ENCODE data around the gene SETBP1.

Gene SETBP1

GRCh38 chr18:44911773-44912172 is 231.1 kb downstream of the SETBP1 start:
- Histone ChIP-seq H3K4me3 (ENCODE audit: low read length) (no peak overlapping the region), H3K27me3 (ENCODE audit: control insufficient read depth, insufficient read depth, low read length) (peaks cover 15% of the 10 kb centered on the region), H3K4me1 (ENCODE audit: control insufficient read depth, insufficient read depth, low read length) (no peaks in the 10 kb centered on the region), H3K9me3 (replicated peaks; ENCODE audit: low read length) (no peaks in the 10 kb centered on the region), H3K36me3 (ENCODE audit: insufficient read depth, low read length) (no peaks in the 10 kb centered on the region), H3K9ac (ENCODE audit: low read depth, low read length) (no peak overlapping the region), H3K4me2 (ENCODE audit: low read length) (no peak overlapping the region)

DNA sequence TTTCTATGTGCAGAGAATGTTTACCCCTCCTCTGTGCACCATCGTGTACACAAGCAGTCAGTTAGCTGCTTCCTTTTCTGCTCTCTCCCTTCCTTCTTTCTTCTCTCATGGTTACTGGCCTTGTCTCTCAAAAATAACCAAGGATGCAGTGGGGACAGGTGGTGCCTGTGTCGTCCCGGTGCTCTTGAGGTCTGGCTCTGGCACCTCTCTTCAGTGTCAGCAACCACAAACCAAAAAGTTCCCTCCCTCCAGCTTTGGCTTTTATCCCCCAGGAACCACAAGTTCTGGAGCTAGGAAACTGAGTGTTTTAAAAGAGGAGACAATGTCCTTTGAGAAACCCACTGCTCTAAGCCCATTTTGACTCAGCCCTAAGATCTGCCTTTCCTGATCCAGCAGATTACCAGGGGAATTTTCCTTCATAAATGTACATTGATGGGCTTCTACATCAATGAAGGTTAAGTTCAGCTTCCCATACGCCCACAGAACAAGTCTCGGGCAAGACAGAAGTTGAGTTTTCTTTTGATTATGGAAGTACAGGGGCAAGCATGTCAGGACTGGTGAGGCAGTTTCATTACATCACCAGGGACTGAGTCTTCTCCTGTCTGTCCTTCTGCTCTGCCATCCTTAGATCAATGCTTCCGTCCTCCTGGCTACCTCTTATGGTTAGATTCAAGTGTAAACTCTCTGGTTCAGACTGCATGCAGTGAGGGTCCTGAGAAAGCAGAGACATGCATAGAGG is 232.2 kb downstream of the SETBP1 start:
- Histone ChIP-seq H3K4me1 (ENCODE audit: control insufficient read depth, insufficient read depth, low read length) (peaks cover 4% of the 10 kb centered on the region), H3K27me3 (ENCODE audit: control insufficient read depth, insufficient read depth, low read length) (peaks cover 15% of the 10 kb centered on the region), H3K4me3 (ENCODE audit: low read length) (no peak overlapping the region), H3K4me2 (ENCODE audit: low read length) (no peak overlapping the region), H3K9me3 (replicated peaks; ENCODE audit: low read length) (no peaks in the 10 kb centered on the region), H3K9ac (ENCODE audit: low read depth, low read length) (no peak overlapping the region), H3K36me3 (ENCODE audit: insufficient read depth, low read length) (no peaks in the 10 kb centered on the region)

- no peaks in the 10 kb centered on the region for H3K36me3 ChIP-seq (ENCODE audit: insufficient read depth, low read length)
- peaks cover 15% of the 10 kb centered on the region for H3K27me3 ChIP-seq (ENCODE audit: control insufficient read depth, insufficient read depth, low read length)
- no peak overlapping the region for H3K9ac ChIP-seq (ENCODE audit: low read depth, low read length)
- H3K4me3 ChIP-seq (ENCODE audit: low read length) = no peak overlapping the region
- no peak overlapping the region for H3K4me2 ChIP-seq (ENCODE audit: low read length)
- H3K4me1 ChIP-seq (ENCODE audit: control insufficient read depth, insufficient read depth, low read length) = peaks cover 4% of the 10 kb centered on the region
- H3K9me3 ChIP-seq (replicated peaks; ENCODE audit: low read length) = no peaks in the 10 kb centered on the region
Observed at GRCh38 chr18:44914028-44914427, 233.3 kb downstream of the SETBP1 start.

DNA sequence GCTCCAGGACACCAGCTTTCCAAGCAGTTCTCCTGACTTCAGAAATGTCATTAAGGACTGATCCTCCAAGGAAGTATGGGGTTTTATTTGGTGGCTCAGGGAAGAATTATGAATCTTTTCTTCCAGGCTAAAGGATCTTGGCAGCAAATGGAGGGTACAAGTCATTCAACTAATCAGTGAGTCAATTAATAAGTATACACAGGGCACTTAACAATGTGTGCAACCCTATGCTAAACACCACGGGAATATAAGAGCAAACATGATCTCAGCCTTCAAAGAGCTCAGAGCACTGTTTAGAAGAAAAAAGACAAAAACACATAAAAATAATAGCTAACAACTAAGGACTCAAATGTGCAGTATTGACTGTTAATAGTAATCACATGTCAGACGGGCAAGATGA is 234.5 kb downstream of the SETBP1 start:
- Histone ChIP-seq H3K27me3 (ENCODE audit: control insufficient read depth, insufficient read depth, low read length) (peaks cover 15% of the 10 kb centered on the region), H3K9me3 (replicated peaks; ENCODE audit: low read length) (no peaks in the 10 kb centered on the region), H3K9ac (ENCODE audit: low read depth, low read length) (no peak overlapping the region), H3K36me3 (ENCODE audit: insufficient read depth, low read length) (no peaks in the 10 kb centered on the region), H3K4me3 (ENCODE audit: low read length) (no peak overlapping the region), H3K4me2 (ENCODE audit: low read length) (no peak overlapping the region), H3K4me1 (ENCODE audit: control insufficient read depth, insufficient read depth, low read length) (peaks cover 4% of the 10 kb centered on the region)

DNA sequence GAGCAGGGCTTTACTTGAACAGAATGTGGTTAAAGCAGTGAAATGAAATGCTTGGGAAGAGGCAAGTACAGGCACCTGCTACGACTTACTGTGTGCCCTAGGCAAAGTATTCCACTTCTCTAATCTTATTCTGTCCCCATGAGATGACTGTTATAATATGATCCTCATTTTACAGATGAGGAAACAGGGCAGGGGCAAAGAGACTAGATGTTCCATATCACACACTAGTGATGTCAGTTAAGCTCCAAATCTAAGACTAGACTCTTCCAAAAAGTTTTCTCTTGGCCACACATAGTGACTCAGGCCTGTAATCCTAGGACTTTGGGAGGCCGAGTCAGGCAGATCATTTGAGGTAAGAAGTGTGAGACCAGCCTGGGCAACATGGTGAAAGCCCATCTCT is 235.0 kb downstream of the SETBP1 start:
- Histone ChIP-seq H3K4me3 (ENCODE audit: low read length) (no peak overlapping the region), H3K36me3 (ENCODE audit: insufficient read depth, low read length) (no peaks in the 10 kb centered on the region), H3K4me1 (ENCODE audit: control insufficient read depth, insufficient read depth, low read length) (peaks cover 4% of the 10 kb centered on the region), H3K9me3 (replicated peaks; ENCODE audit: low read length) (no peaks in the 10 kb centered on the region), H3K27me3 (ENCODE audit: control insufficient read depth, insufficient read depth, low read length) (peaks cover 15% of the 10 kb centered on the region), H3K4me2 (ENCODE audit: low read length) (no peak overlapping the region), H3K9ac (ENCODE audit: low read depth, low read length) (no peak overlapping the region)

- Histone ChIP-seq H3K4me1 (ENCODE audit: control insufficient read depth, insufficient read depth, low read length) (peaks cover 4% of the 10 kb centered on the region), H3K4me3 (ENCODE audit: low read length) (no peak overlapping the region), H3K27me3 (ENCODE audit: control insufficient read depth, insufficient read depth, low read length) (peaks cover 14% of the 10 kb centered on the region), H3K36me3 (ENCODE audit: insufficient read depth, low read length) (no peaks in the 10 kb centered on the region), H3K4me2 (ENCODE audit: low read length) (no peak overlapping the region), H3K9ac (ENCODE audit: low read depth, low read length) (no peak overlapping the region), H3K9me3 (replicated peaks; ENCODE audit: low read length) (no peaks in the 10 kb centered on the region)
Observed at GRCh38 chr18:44916429-44917207, 235.9 kb downstream of the SETBP1 start.

- no peak overlapping the region for H3K4me3 ChIP-seq (ENCODE audit: low read length)
- peaks cover 4% of the 10 kb centered on the region for H3K4me1 ChIP-seq (ENCODE audit: control insufficient read depth, insufficient read depth, low read length)
- H3K9me3 ChIP-seq (replicated peaks; ENCODE audit: low read length) = no peaks in the 10 kb centered on the region
- no peaks in the 10 kb centered on the region for H3K36me3 ChIP-seq (ENCODE audit: insufficient read depth, low read length)
- no peak overlapping the region for H3K9ac ChIP-seq (ENCODE audit: low read depth, low read length)
- peaks cover 10% of the 10 kb centered on the region for H3K27me3 ChIP-seq (ENCODE audit: control insufficient read depth, insufficient read depth, low read length)
- H3K4me2 ChIP-seq (ENCODE audit: low read length) = no peak overlapping the region
Observed at GRCh38 chr18:44917216-44918141, 236.8 kb downstream of the SETBP1 start.

- no peaks in the 10 kb centered on the region for H3K9me3 ChIP-seq (replicated peaks; ENCODE audit: low read length)
- H3K36me3 ChIP-seq (ENCODE audit: insufficient read depth, low read length) = no peaks in the 10 kb centered on the region
- no peak overlapping the region for H3K9ac ChIP-seq (ENCODE audit: low read depth, low read length)
- no peak overlapping the region for H3K4me3 ChIP-seq (ENCODE audit: low read length)
- H3K27me3 ChIP-seq (ENCODE audit: control insufficient read depth, insufficient read depth, low read length) = peaks cover 4% of the 10 kb centered on the region
- H3K4me2 ChIP-seq (ENCODE audit: low read length) = no peak overlapping the region
- H3K4me1 ChIP-seq (ENCODE audit: control insufficient read depth, insufficient read depth, low read length) = peaks cover 4% of the 10 kb centered on the region
Observed at GRCh38 chr18:44918142-44918476, 237.4 kb downstream of the SETBP1 start.

- Histone ChIP-seq H3K4me1 (ENCODE audit: control insufficient read depth, insufficient read depth, low read length) (peaks cover 4% of the 10 kb centered on the region), H3K4me3 (ENCODE audit: low read length) (no peak overlapping the region), H3K9me3 (replicated peaks; ENCODE audit: low read length) (no peaks in the 10 kb centered on the region), H3K4me2 (ENCODE audit: low read length) (no peak overlapping the region), H3K36me3 (ENCODE audit: insufficient read depth, low read length) (no peaks in the 10 kb centered on the region), H3K9ac (ENCODE audit: low read depth, low read length) (no peak overlapping the region), H3K27me3 (ENCODE audit: control insufficient read depth, insufficient read depth, low read length) (no peaks in the 10 kb centered on the region)
Observed at GRCh38 chr18:44920441-44920840, 239.8 kb downstream of the SETBP1 start.

DNA sequence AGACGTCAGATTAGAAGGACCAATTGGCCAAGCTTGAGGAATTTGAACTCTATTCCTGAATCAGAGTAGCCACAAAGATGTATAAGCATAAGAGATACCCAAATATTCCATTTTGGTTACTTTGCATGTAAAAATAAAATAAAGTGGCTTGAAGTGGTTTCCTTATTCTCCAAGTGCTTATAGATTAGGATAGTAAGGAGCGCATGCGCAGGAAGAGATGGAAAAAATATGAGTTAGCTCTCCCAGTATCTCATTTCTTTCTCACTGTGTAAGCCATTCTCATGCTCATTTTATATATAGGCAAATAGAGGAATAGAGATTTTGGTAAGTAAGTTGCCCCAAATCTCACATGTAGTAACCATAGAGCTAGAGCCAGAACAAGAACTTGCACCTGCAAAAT is 241.3 kb downstream of the SETBP1 start:
- no peak overlapping the region for H3K4me3 ChIP-seq (ENCODE audit: low read length)
- peaks cover 4% of the 10 kb centered on the region for H3K4me1 ChIP-seq (ENCODE audit: control insufficient read depth, insufficient read depth, low read length)
- H3K4me2 ChIP-seq (ENCODE audit: low read length) = no peak overlapping the region
- H3K9me3 ChIP-seq (replicated peaks; ENCODE audit: low read length) = no peaks in the 10 kb centered on the region
- no peaks in the 10 kb centered on the region for H3K27me3 ChIP-seq (ENCODE audit: control insufficient read depth, insufficient read depth, low read length)
- H3K36me3 ChIP-seq (ENCODE audit: insufficient read depth, low read length) = no peaks in the 10 kb centered on the region
- H3K9ac ChIP-seq (ENCODE audit: low read depth, low read length) = no peak overlapping the region

DNA sequence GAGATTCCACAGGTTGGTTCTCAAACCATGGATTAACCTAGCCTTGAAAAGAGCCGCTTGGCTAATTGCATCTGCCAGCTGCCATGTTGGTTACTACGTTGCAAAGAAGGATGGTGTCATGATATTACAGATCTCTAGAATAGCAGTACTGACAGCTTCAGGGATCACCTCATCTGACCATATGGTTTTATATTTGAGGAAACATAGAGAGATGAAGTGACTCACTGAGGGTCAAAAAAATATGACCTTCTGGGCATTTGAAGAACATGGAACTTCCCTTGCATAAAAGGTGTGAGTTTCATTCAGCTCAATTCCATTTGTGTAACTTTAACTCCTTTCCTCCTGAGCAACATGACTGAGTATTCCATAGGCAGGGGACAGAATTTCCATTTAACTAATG is 242.3 kb downstream of the SETBP1 start:
- no peaks in the 10 kb centered on the region for H3K4me1 ChIP-seq (ENCODE audit: control insufficient read depth, insufficient read depth, low read length)
- no peaks in the 10 kb centered on the region for H3K9me3 ChIP-seq (replicated peaks; ENCODE audit: low read length)
- no peaks in the 10 kb centered on the region for H3K36me3 ChIP-seq (ENCODE audit: insufficient read depth, low read length)
- H3K27me3 ChIP-seq (ENCODE audit: control insufficient read depth, insufficient read depth, low read length) = no peaks in the 10 kb centered on the region
- no peak overlapping the region for H3K9ac ChIP-seq (ENCODE audit: low read depth, low read length)
- H3K4me3 ChIP-seq (ENCODE audit: low read length) = no peak overlapping the region
- no peak overlapping the region for H3K4me2 ChIP-seq (ENCODE audit: low read length)

All from skeletal muscle satellite cell (primary cell).